Heart right ventricle (tissue), 16 donors: ENCODE measurements around the gene GBA2. TPM values are rescaled to one million over a fixed set of nuclear protein-coding genes. Genes with fewer than 3 reads are reported as not detected.
A peak's percentile ranks its signal among the peaks of the same experiment; 100 is the strongest.

Experiments used
- ATAC-seq, 8 donors: fragments of 200-7000 bp; cut with Tn5 transposase; one replicate each; pipeline ENCODE4 v1.9.1; 2020; ENCODE audit warnings: mild to moderate bottlenecking in 8 of 8, moderate library complexity in 8 of 8, moderate number of reproducible peaks in 1 of 8
- DNase-seq, 2 donors: peaks; one replicate each; pipeline ENCODE4 v3.0.0-alpha.2; 2020
- H3K27ac ChIP-seq, 10 donors: fragments of 200-600 bp; sonication (generic) in 2 of 10; one replicate each; pipeline versions ENCODE4 v1.5.0 to v1.8.0; 2020 to 2022; ENCODE audit warnings: mild to moderate bottlenecking in 3 of 10
- H3K27me3 ChIP-seq, 7 donors: fragments of 200-600 bp; one replicate each; pipeline ENCODE4 v1.8.0; 2021 to 2022; ENCODE audit warnings: mild to moderate bottlenecking in 2 of 7
- H3K36me3 ChIP-seq, 9 donors: fragments of 200-600 bp; sonication (generic) in 1 of 9; one replicate each; pipeline versions ENCODE4 v1.5.0 to v1.8.0; 2020 to 2022; ENCODE audit warnings: mild to moderate bottlenecking in 2 of 9
- H3K4me1 ChIP-seq, 9 donors: fragments of 200-600 bp; sonication (generic) in 1 of 9; one replicate each; pipeline versions ENCODE4 v1.5.0 to v1.8.0; 2020 to 2022; ENCODE audit warnings: mild to moderate bottlenecking in 4 of 9
- H3K4me3 ChIP-seq, 10 donors: fragments of 200-600 bp; sonication (generic) in 2 of 10; one replicate each; pipeline versions ENCODE4 v1.5.0 to v1.8.0; 2020 to 2022; ENCODE audit warnings: mild to moderate bottlenecking in 7 of 10, moderate library complexity in 2 of 10
- H3K9me3 ChIP-seq, 11 donors: fragments of 200-600 bp in 10 of 11; sonication (generic) in 2 of 11; one replicate each; pipeline versions ENCODE4 v1.5.0 to v1.8.0; 2013 to 2022; ENCODE audit warnings: mild to moderate bottlenecking in 2 of 11, control low read depth in 1 of 11, moderate library complexity in 1 of 11
- CTCF ChIP-seq, 9 donors: fragments of 200-600 bp; sonication (generic) in 2 of 9; IDR thresholded peaks; one replicate each; pipeline versions ENCODE4 v1.5.0 to v1.8.0; 2021 to 2022; ENCODE audit warnings: antibody characterized with exemption in 9 of 9, mild to moderate bottlenecking in 5 of 9, moderate library complexity in 1 of 9
- WGBS, 2 donors: extraction: QIAGEN DNeasy Blood & Tissue Kit; methylation state at CpG; one replicate each; pipeline ENCODE4 v1.1.7; 2013; ENCODE audit warnings: inconsistent platforms in 1 of 2; 5-methylcytosine and 5-hydroxymethylcytosine counted together
- intact Hi-C, 10 donors: fragments of 100-400 bp; cut with DNase I; formaldehyde crosslinking; loops; one replicate each; pipeline versions ENCODE4 v1.11.1 to v1.14.2; 2022
- polyA plus RNA-seq, 2 donors: library from polyadenylated mRNA; stranded (reverse); fragments of 200-250 nt; gene quantifications; one replicate each; pipeline ENCODE4 v1.2.3, GENCODE V29; 2013
- total RNA-seq, 10 donors: library from RNA; stranded (reverse); fragmentation: NEBNext Ultra II Directional in 3 of 10; extraction: Animal tissue kit (Norgen Biotek cat#: 25700) in 3 of 10; gene quantifications; one replicate each; pipeline versions ENCODE4 v1.2.1 to v1.2.4, GENCODE V29; 2021 to 2023
- donor health status: Arrhythmogenic right ventricular cardiomyopathy.
- donor health status: ischemic (EF 13 %, LVEDD 7.1; RV severe dilation, severe dysfunction).
- donor health status: healthy with polysubstance abuse.
- donor health status: DM: no; HTN: yes; CAD: no.
- donor health status: DM: no; HTN: no; CAD: no.
- donor health status: ischemic (EF 25% LVEDD 6.9; RV normal size, moderate dysfunction).
- donor health status: ischemic (EF 25% LVEDD 5.7; RV mildly dilated, moderate dysfunction).
- donor health status: healthy.
- donor health status: DM: yes; HTN: yes; CAD: no.
- donor health status: Ischemic cardiomyopathy.
- donor health status: ischemic (EF 35%, LVEDD 5.7; RV mildly dilated, moderate dysfunction).
- donor health status: nonischemic (EF 11% LVEDD 7.7; RV severe dilation, severe dysfunction).
- donor health status: DM: yes; HTN: yes; CAD: no.
- donor health status: PGD.
- donor health status: ischemic (EF 29% LVEDD 5.4; RV normal size, mild dysfunction).
- donor health status: nonischemic (EF 23%, LVEDD 6.1; RV moderate dilation, normal function).

The GBA2 gene
- total and polyA plus RNA-seq, 12 donors = 47.4 to 102 (median 79.5) TPM

- intact Hi-C loops = loop anchor here in 4 of 10 donors (2.0 to 5.0 kb wide), 3 partner anchors 33 to 45 kb away; partner anchors contain the start of gene SIT1 (in 1 of the 4)
Observed at GRCh38 chr9:35697486-35697885, 51.5 kb downstream of the GBA2 start.

GRCh38 chr9:35696520-35697215 lies 52.4 kb downstream of the GBA2 start:
- intact Hi-C loops = loop anchor here in 4 of 10 donors (2.0 to 5.0 kb wide), 3 partner anchors 34 to 44 kb away; partner anchors contain the start of gene SIT1 (in 1 of the 4)
- ATAC-seq = peak; percentile 56 to 76 (median 69)
- Histone ChIP-seq H3K4me1 (peaks cover 0 to 16% (median 6%) of the 10 kb centered on the region in 9 donors), H3K4me3 (no peak overlapping the region), H3K36me3 (peaks cover 0 to 65% (median 43%) of the 10 kb centered on the region in 9 donors), H3K9me3 (no peaks in the 10 kb centered on the region), H3K27me3 (no peaks in the 10 kb centered on the region), H3K27ac (peak overlapping the region in 2 of 10 donors; percentile 0 to 4)
- TF ChIP-seq CTCF (IDR thresholded peaks at IDR 0.05) = peak; percentile 70 to 94 (median 91)
- WGBS, 2 donors = 39 to 41% methylated on average over 9 of the region's 9 CpGs
- peak; percentile 46 to 47 for DNase-seq

More at GRCh38 chr9:35697486-35697885, 51.5 kb downstream of the GBA2 start:
- no peak for TF ChIP-seq CTCF (IDR thresholded peaks at IDR 0.05)
- peaks cover 0 to 16% (median 5%) of the 10 kb centered on the region in 9 donors for H3K4me1 ChIP-seq
- no peaks in the 10 kb centered on the region for H3K27me3 ChIP-seq
- no peaks in the 10 kb centered on the region for H3K9me3 ChIP-seq
- 77 to 78% methylated on average over 14 of the region's 14 CpGs for WGBS, 2 donors
- ATAC-seq (peak in 2 of 8 donors; percentile 4 to 45), DNase-seq (no peak)
- H3K4me3 ChIP-seq = no peak overlapping the region
- H3K36me3 ChIP-seq = peaks cover 0 to 73% (median 51%) of the 10 kb centered on the region in 9 donors
- no peak overlapping the region for H3K27ac ChIP-seq

- Histone ChIP-seq H3K36me3 (peaks cover 0 to 58% (median 36%) of the 10 kb centered on the region in 9 donors), H3K4me1 (peaks cover 0 to 18% (median 9%) of the 10 kb centered on the region in 9 donors), H3K9me3 (no peaks in the 10 kb centered on the region), H3K27me3 (no peaks in the 10 kb centered on the region), H3K4me3 (no peak overlapping the region), H3K27ac (peak overlapping the region in 1 of 10 donors; percentile 15)
- 91 to 93% methylated on average over 3 of the region's 3 CpGs for WGBS, 2 donors
- DNase-seq (no peak), ATAC-seq (no peak)
- no peak for TF ChIP-seq CTCF (IDR thresholded peaks at IDR 0.05)
- intact Hi-C loops = loop anchor here in 4 of 10 donors (2.0 to 5.0 kb wide), 3 partner anchors 34 to 44 kb away; partner anchors contain the start of gene SIT1 (in 1 of the 4)
Observed at GRCh38 chr9:35695943-35696401, 53.1 kb downstream of the GBA2 start.

GRCh38 chr9:35691757-35692301 lies 57.2 kb downstream of the GBA2 start:
- Histone ChIP-seq H3K4me1 (peaks cover 0 to 42% (median 33%) of the 10 kb centered on the region in 9 donors), H3K27me3 (peaks cover 0 to 8% (median 0%) of the 10 kb centered on the region in 7 donors), H3K27ac (peak overlapping the region in 9 of 10 donors; percentile 72 to 100 (median 97)), H3K9me3 (no peaks in the 10 kb centered on the region), H3K4me3 (peak overlapping the region in 3 of 10 donors; percentile 78 to 85 (median 83)), H3K36me3 (peaks cover 0 to 19% (median 0%) of the 10 kb centered on the region in 9 donors)
- TF ChIP-seq CTCF (IDR thresholded peaks at IDR 0.05) = no peak
- no peak for ATAC-seq
- intact Hi-C loops = loop anchor here in 5 of 10 donors (2.0 to 5.0 kb wide), 3 partner anchors 35 to 41 kb away; partner anchors contain the start of genes CREB3 (in 2 of the 5), TLN1 (in 2 of the 5), CCDC107 (in 1 of the 5) and RMRP (in 1 of the 5)
- DNase-seq = no peak
- WGBS, 2 donors = 72 to 77% methylated on average over 13 of the region's 13 CpGs
